Measurements from ENCODE around the gene STARD13.

DNA sequence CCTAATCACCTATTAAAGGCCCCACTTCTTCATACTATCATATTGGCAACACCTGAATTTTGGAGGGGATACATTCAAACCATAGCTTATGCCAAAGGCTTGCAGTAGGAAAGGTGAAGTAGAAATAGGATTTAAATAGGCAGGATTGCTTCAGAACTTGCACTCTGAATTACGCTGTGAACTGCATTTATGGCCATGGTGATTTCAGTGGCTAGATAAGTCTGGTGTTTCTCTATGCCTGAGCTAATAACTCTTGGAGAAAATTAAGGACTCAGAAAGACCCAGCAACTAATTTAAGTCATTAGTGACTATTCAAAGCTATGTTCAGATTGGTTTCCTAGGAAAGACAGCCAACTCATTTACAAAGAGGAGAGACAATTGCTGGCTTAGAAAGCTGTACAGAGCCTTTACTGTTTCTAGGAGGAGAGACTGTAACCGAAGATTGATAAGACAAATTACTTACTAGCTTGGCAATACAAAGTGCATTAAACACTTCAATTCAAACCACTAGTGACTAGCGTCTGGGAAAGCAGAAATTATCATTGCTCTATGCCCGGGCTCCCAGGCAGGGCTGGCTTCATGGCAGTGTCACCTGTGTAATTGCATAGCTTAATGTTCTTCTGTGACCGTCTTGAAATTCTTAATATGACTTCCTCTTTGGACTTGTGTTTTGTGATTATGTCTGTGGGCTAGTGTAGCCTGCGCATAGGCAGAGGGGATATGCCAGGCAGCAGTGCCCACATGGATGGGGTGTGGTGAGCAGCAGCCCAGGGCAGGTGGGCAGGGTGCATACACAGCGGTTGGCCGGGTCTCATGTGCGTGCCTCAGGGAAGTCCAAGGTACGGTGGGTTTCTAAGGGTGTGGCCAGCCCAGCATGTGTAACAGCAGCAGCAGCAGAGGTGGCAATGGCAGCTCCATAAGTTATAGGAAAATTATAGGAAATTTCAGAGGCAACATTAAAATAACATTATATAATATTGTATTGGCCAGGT lies 209.3 kb downstream of the STARD13 start:
- TF ChIP-seq GATA2 (IDR thresholded peaks at IDR 0.05; ENCODE audit: low read depth, low read length) = no peak
- no peak for TF ChIP-seq GATA3 (IDR thresholded peaks at IDR 0.05; ENCODE audit: low read depth, low read length)
